KOPT-K1 (cell line): Measurements from ENCODE around the gene ZNF98.

Source experiments
- H3K27ac ChIP-seq: fragments of 200-600 bp; sonication (generic); 2 replicates; pipeline ENCODE4 v1.5.1; 2016; ENCODE audit warnings: antibody characterized with exemption, mild to moderate bottlenecking, low read depth, low read length; ENCODE audit not compliant: poor library complexity, severe bottlenecking
- H3K36me3 ChIP-seq: fragments of 200-600 bp; sonication (generic); 2 replicates; pipeline ENCODE4 v1.5.1; 2017; ENCODE audit warnings: antibody characterized with exemption, mild to moderate bottlenecking, low read length, moderate library complexity; ENCODE audit not compliant: insufficient read depth
- H3K9me3 ChIP-seq: fragments of 200-600 bp; sonication (generic); 2 replicates; pipeline ENCODE4 v1.5.1; 2017; ENCODE audit warnings: antibody characterized with exemption, low read length, mild to moderate bottlenecking; ENCODE audit not compliant: insufficient read depth, poor library complexity, severe bottlenecking

The ZNF98 gene

DNA sequence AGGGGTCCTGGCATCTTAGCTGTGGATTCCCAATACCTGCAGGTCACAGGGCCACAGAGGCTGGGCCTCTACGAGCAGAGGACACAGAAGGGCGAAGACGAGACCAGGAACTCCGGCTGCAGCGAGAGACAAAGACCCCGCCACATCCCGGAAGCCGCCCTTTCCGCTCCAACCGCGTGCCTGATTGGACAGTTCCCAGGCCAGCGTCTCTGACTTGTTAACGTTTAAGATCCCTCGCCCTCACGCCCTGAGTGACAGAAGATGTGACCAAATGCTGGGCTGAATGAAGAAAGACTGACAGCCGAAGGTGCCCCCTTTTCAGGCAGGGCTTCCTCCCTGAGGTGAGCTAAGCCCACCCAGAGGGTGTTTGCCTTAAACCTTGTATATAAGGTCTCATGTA, at the start of gene ZNF98:
Gene ZNF98, minus strand, starts transcription at position 136 of the 400 bp plus-strand sequence. Its CDS starts 122 bp downstream, at position 14.
- Histone ChIP-seq H3K27ac (no peak within 1 kb of the TSS), H3K36me3 (no peaks in the 10 kb centered on the region), H3K9me3 (peaks cover 33% of the 10 kb centered on the region)

DNA sequence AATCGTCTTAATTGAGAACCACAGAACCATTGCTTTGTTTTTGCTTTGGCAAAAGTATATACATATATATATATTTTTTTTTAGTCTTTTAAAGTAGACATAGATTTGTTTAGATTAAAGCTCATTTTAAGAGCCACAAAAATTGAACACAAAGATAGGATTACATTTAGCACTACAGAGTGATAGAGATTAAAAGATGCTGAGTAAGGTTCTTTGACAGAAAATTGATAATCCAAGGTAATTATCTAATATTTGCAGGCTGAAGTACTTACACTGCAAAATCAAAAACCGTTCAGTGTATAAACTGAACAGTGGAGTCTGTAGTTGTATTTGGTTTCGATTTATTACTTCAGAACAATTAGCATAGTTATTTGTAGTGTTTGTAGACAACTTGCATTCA, 24.5 kb upstream of the ZNF98 start:
- H3K9me3 ChIP-seq, result peaks cover 18% of the 10 kb centered on the region

DNA sequence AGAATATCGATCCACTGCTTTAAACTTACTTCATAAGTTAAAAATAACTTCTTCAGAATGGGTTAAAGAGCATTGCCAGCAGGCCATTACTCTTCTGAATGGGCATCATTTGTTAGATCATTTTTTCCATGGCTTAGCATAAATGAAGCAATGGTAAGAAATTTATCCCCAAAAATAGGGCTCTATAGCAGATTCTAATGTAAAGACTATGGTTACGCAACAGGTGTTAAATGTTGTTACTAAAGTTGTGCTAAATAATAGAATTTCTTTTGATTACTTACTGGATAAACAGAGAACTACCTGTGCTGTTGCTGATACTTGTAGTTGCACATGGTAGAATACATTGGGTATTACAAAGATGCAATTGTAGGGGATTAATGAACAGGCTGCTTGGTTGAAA, 15.9 kb upstream of the ZNF98 start:
- Histone ChIP-seq H3K36me3 (no peaks in the 10 kb centered on the region), H3K9me3 (peaks cover 13% of the 10 kb centered on the region), H3K27ac (no peak overlapping the region)

More for the DNA sequence above, 24.5 kb upstream of the ZNF98 start:
- H3K27ac ChIP-seq, result no peak overlapping the region
- no peaks in the 10 kb centered on the region for H3K36me3 ChIP-seq

DNA sequence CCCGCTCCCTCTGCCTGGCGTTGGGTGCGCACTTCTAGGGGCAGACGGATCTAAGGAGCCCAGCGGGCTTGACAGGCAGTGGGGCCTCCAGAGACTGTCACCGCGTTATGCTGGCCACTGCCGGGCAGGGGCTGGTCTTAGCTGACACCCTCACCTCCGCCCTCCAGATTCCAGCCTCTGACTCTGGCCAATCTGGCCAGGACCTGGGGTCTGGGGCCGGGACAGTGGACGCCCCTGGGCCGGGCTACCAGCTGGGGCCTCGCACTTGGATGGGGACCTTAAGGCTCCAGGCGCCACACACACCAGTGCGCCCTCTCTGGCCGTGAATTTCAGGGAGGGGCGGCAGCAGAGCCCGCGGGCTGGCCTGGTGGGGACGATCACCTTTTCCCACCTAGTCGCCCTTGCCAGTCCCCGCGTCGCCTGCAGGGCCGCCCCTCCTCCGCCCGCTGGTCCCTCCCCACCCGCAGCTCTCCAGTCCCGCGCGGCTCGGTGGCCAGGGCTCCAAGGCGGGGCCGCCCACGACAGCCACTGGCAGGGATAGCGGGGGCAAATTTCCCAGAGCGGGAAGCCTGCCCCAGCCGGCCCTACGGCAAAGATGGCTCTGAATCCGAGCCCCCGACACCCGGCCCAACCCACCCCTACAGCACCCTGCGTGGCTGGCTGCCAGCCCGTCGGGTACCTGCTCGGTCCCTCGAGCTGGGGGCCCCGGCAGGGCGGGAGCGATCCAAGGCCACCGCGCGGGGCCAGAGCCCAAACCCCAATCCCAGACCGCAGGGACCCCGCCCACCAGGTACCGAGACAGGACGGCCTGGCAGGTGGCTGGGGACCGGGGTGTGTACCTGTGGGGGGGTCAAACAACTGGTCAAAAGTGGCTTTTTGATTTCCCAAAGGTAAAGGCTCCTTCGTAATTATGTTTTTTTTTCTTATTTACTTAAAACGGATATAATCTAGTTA, 6.1 kb upstream of the ZNF98 start:
- no peaks in the 10 kb centered on the region for H3K36me3 ChIP-seq
- no peak overlapping the region for H3K27ac ChIP-seq
- peaks cover 30% of the 10 kb centered on the region for H3K9me3 ChIP-seq

DNA sequence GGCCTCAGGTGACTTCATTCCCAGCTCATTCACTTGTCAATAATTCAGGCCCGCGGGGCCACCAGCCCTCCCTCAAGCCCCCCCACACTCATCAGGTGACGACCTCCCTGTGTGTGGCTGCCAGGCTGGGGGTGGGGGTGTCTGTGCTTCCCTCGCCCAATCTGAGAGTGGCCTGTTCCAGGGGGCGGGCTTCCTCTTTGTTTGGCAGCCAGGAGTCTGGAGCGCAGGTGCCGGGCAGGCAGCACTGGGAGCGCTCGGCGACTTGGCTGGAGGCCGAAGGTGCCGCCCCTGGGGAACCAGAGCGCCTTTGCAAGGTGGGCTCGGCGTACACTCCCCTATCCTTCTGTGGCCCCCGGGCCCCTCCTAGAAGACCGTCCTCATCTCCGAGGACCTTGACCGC, 5.4 kb upstream of the ZNF98 start:
- H3K36me3 ChIP-seq, result no peaks in the 10 kb centered on the region
- H3K27ac ChIP-seq, result no peak overlapping the region
- H3K9me3 ChIP-seq, result peaks cover 34% of the 10 kb centered on the region

DNA sequence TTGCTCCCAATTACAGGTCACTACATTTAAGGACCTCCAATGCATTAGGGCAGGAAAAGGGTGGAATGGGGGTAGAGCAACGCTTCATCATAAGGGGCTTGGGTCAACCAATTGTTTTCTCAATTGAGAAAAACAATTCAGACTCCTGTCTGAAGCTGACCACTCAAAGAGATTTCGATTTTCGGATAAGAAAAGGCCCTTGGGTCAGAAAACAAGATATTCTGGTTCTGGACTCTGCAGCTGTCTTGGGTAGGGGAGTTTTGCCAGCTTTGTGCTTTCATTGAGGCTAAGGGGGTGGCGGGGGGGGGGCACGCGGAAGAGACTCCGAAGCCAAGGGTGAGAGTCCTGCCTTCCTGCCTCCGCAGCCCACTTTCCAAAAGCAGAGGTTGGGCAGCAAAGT, 4.8 kb upstream of the ZNF98 start:
- Histone ChIP-seq H3K27ac (no peak overlapping the region), H3K9me3 (peaks cover 40% of the 10 kb centered on the region), H3K36me3 (no peaks in the 10 kb centered on the region)

DNA sequence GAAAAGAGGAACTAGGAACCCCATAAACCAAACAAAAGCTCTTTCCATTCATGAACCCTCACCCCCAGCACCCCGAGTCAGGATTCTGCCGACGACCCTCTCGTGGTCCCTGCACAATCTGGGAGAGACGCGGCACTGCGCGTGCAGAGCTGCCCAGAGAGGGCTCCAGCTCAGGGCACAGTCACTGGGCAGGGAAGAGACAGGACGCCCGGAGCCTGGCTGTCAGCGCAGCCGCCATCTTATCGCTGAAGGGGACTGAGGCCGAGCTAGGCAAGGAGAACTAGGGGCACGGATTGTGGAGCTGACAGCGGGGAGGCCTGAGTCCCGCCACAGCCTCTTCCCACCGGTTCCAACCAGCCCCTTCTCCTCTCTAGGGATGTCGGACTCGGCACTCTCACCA, 349 bp downstream of the ZNF98 start:
- Histone ChIP-seq H3K9me3 (peaks cover 33% of the 10 kb centered on the region), H3K36me3 (no peaks in the 10 kb centered on the region), H3K27ac (no peak overlapping the region)

DNA sequence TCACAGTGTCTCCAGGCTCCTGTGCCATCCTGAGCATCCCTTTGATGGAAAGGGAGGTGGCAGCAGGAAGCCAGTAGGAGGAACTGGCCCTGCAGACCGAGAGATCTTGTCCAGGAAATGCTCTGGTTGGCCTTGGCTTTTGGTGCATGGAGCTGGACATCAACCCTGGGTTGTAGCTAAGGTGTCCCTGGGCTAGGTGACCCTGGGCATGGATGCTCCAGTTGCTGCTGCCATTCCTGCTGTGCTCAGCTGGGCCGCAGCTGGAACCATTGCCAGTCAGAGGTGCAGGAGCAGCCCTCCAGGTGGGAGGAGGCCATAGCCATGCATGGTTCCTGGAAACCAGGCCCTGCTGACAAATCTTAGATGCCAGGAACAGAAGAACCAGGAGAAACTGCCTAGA, 67.5 kb downstream of the ZNF98 start:
- H3K9me3 ChIP-seq, result peaks cover 10% of the 10 kb centered on the region
- H3K36me3 ChIP-seq, result no peaks in the 10 kb centered on the region
- no peak overlapping the region for H3K27ac ChIP-seq
